Fibroblast of skin of left quadriceps (primary cell): ENCODE measurements around the gene SLC27A6.
"Not testable (repeated sequence)": the region's sequence is repeated elsewhere in the genome, so short reads cannot be mapped to it uniquely, and the experiment has no call there.

Experiments used
- DNase-seq, 2 experiments: peaks; one replicate each; pipeline ENCODE4 v3.0.0-alpha.2; 2013; ENCODE audit warnings: low read depth in 2 of 2

Gene SLC27A6

GRCh38 chr5:129001841-129002526 is 36.7 kb downstream of the SLC27A6 start:
- no peak for DNase-seq

GRCh38 chr5:129002527-129002842 is 37.2 kb downstream of the SLC27A6 start:
- DNase-seq = no peak

DNA sequence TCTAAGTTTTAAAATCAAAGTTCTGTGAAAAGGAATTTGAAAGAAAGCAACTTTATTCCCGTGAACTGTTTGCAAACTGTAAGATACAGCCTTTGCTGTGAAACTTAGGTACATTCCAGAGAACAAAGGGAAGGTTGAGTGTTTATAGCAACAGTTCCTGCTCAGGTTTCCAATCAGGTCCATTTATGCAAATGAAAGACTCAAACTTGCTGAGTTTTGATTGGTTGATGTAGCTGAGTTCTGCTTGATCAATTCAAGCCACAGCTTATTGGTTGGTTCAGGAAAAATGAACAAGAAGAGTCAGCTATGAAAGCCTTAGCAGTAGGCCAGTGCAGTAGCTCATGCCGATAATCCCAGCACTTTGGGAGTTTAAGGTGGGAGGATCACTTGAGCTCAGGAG is 37.9 kb downstream of the SLC27A6 start:
- no peak for DNase-seq

DNA sequence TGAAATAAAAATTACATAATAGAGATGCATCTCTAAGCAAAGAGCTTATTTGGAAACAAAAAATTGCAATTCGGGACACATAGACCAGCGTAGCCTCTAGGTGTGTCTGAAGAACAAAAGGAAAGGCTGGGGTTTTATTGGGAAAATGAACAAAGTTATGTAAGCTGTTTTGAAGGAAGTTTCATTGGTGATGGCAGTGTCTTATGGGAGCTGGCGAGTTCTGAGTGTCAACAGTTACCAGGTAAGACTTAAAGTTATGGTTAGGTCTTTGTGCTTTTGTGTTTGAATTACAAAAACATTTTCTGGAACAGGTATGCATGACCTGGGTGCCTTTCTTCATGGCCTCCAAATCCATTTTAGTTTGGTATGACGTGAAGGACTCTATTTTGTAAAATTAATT is 48.9 kb downstream of the SLC27A6 start:
- no peak for DNase-seq

GRCh38 chr5:129018837-129019236 is 53.5 kb downstream of the SLC27A6 start:
- DNase-seq = no peak

DNA sequence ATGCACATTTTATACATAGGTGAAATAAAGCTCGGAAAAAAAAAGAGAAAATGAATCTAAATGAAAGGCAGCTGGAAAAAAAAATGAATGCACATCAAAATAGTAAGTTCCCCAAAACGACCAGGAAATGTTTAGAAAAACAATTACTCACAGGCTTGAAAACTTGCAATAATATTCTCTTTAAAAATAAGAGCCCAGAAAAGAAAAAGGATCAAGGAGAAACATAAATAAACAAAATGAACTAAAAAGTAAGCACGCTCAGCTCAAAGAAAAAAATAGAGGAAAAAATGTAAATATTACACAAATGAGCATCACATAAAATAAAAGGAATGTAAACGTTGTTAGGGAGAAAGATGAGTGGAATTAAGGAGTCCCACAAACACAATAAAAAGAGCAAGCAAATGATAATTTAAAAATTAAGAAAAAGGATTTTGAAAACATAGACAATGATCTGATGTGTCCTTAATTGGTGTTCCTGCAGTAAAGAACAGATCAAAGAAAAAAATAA is 54.2 kb downstream of the SLC27A6 start:
- DNase-seq = no peak

DNA sequence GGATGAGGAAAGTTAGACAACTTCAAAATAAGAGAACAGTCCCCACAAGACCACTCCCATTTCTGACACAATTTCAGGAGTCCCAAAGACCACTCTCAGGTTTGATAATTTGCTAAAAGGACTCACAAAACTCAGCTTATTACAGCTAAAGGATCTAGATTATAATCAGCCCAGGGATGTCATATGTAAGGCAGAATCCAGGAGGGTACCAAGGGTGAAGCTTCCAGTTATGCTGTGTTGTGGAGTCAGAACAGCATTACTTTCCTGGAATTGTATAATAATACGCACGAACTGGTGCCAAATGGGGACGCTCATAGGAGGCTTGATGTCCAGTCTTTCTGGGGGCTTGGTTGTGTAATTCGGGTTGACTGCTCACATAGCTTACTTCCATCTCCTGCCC is 55.4 kb downstream of the SLC27A6 start:
- DNase-seq = no peak

DNA sequence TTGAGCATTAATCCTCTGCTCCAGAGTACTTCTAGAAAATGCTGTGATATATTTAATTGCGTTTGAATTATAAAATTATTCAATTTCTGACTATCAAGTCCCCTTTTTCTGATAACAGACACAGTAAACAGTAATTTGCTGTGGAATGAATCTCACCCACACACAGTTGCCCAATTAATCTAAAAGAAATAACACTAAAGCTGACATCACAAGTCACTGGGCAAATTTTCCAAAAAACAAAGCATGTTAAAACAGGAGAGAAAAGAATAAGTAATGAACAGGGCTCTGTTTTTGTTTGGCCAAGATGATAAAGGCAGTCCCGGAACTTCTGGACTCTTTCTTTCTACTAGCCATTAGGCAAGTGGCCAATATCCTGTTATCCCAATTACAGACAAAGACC is 56.5 kb downstream of the SLC27A6 start:
- DNase-seq = no peak

- DNase-seq = no peak
These were observed 57.3 kb downstream of the SLC27A6 start for GRCh38 chr5:129022599-129022998.

DNA sequence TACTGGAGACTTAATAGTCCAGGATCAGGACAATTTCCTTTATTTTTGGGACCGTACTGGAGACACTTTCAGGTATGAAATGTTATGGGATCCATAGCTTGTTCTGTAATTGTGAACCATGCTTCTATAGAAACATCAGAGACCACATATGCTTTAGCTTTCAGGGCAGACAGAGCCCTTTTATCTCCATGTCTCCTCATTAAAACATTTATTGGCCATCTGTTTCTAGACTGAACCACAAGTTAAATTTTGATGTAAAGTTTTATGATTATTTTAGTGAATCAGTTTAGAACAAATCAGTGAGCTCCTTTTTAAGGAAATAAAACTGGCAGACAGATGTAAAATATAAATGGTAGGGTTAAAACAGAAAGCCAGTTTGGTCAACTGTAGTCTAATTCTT is 62.0 kb downstream of the SLC27A6 start:
- no peak for DNase-seq

GRCh38 chr5:129031886-129032683 is 66.8 kb downstream of the SLC27A6 start:
- no peak for DNase-seq

GRCh38 chr5:129036257-129036656 is 71.0 kb downstream of the SLC27A6 start:
- DNase-seq = not testable (repeated sequence)

DNA sequence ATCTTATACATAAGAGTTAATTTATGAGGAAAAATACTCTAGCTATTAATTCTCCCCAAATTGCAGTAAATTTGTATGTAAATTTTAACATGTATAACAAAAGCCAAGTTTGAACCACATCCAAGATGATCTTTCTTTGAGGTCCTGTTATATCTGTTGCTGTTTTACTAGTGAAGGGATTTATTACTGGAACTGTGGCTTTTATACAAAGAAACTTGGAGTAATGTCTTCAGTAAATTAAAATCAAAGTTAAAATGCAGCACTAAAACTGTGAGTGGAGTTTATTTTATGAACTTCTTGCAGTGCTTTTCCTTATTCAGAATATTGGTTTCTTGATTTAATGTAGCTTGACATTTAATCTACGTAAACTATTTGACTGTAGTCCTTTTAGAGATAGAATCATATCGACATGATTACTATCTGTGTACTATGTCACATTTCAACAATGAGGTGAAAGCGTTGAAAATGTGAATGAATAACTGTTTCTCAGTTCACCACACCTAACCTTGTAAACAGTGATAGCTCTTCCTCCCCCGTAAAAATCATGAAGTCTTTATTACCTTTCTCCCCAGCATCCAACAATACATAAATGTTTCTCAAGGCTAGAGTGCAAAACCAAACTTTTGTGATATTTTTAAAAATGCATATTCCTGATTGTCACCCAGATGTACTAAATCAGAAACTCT is 76.1 kb downstream of the SLC27A6 start:
- no peak for DNase-seq

GRCh38 chr5:129042306-129042705 is 77.0 kb downstream of the SLC27A6 start:
- no peak for DNase-seq

DNA sequence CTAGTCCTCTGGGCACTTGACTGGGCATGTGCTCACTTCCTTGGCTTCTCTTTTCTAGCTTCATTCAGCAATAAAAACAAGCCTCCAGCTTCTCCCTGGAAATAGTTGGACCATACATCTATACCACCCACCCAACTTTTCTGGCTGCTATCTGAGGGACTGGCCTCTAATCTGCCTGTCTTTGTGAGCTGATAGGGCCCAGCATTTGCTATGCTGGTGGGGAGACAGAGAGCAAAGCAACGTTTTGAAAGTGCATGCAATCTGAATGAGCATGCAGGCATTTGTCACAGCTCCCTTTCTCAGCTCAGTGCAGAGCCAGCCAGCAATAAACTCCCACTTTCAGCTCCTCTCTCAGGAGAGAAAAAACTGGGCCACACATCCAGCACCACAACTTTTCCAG is 78.6 kb downstream of the SLC27A6 start:
- no peak for DNase-seq

DNA sequence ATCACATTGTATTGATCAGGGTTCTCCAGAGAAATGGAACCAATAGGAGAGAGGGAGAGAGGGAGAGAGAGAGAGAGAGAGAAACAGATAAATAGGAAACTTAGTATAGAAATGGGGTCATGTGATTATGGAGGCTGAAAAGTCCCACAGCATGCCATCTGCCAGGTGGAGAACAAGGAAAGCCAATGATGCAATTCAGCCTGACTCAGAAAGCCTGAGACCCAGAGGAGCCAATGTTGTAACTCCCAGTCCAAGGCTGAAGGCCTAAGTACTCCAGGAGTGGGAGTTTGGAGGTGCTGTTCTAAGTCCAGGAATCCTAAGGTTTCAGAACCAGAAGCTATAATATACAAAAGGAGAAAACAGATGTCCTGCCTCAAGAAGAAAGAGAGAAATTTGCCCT is 80.9 kb downstream of the SLC27A6 start:
- no peak for DNase-seq

GRCh38 chr5:129048509-129048908 is 83.2 kb downstream of the SLC27A6 start:
- DNase-seq = no peak

- DNase-seq = no peak
These were observed 84.0 kb downstream of the SLC27A6 start for GRCh38 chr5:129049126-129049799.

GRCh38 chr5:129051283-129051682 is 86.0 kb downstream of the SLC27A6 start:
- no peak for DNase-seq

DNA sequence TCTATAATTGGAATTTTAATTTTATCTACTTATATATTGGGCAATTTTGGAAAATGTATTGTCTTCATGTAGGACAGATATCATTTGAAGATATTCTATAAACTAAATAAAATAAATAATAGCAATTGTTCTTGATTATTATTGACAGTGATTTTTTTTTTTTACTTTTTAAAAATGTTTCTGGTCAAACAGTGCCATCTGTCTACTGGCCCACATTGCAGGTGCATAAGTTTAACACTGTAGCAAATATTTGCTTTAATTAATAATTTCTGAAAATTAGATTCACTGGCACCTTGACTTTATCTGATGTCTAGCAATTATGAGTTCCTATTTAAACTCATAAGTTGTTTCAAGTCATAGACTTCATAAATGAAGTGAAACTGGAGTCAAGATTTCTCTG is 88.2 kb downstream of the SLC27A6 start:
- no peak for DNase-seq

- no peak for DNase-seq
These were observed 92.0 kb downstream of the SLC27A6 start for GRCh38 chr5:129057329-129057728.

GRCh38 chr5:129061849-129062248 is 96.6 kb downstream of the SLC27A6 start:
- DNase-seq = no peak
